HG02973 (cell line): ENCODE measurements around the gene NOP9.
"Not testable (repeated sequence)": the region's sequence is repeated elsewhere in the genome, so short reads cannot be mapped to it uniquely, and the experiment has no call there.

ENCODE experiments used
- ATAC-seq: cut with Tn5 transposase; IDR thresholded peaks from one replicate; pipeline ENCODE4 v1.9.1; 2021; ENCODE audit warnings: moderate library complexity; ENCODE audit not compliant: unreplicated experiment

Gene NOP9

DNA sequence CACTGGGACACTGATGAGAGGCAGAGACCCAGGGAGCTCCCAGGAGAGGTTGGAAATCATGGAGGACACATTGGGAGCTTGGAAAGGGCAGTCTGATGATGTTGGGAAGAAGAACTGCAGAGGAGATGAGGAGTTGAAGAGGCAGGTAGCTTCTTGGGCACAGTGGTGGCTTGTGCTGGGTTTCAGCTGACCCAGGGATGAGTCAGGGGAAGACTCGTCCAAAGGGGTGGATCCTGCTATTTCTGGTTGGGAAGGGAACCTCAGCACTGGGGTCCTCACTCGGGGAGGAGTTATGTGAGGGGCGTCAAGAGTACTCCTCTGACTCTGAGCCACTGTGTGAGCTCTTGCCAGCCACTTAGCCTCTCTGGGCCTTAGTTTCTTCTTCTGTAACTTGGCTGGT lies 23.7 kb downstream of the NOP9 start:
- ATAC-seq = no peak

- ATAC-seq = no peak
Observed at GRCh38 chr14:24324024-24324423, 24.4 kb downstream of the NOP9 start.

- ATAC-seq = no peak
Observed at GRCh38 chr14:24325041-24325530, 25.4 kb downstream of the NOP9 start.

DNA sequence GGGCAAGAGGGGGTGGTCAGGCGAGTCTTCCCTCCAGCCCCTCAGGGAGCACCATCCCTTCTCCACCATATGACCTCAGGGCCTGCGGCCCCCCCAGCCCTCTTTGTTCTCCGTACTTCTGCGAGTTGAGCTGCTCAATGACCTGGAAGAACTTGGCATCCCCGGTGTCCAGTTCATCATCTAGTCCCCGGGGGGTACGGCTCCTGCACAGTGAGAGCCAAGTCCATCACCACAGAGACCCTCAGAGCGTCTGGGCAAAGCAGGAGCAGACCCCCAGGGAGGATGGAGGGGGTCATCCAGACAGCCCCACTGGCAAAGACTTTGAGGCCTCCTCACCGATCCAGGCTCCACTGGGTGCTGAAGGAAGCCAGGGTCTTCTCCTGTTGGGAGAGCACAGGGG lies 26.3 kb downstream of the NOP9 start:
- no peak for ATAC-seq

DNA sequence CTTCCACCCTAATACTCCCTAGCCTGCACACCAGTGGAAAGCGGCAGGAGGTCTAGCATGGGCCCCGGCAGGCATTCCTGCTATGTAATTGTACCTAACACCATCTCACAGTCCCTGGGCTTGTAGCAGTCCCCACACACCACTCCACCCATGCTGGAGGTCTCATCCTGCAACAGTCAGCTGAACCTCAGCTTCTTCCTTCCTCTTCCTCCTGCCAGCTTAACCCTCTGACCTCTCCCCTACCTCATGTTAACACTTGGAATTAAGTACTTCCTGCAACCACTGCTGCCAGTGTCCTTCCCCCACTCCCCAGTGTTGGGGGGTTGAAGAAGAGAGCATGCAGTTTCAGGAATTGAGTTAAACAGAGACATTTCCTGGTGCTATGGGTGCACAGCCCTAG lies 27.7 kb downstream of the NOP9 start:
- no peak for ATAC-seq

- ATAC-seq = not testable (repeated sequence)
Observed at GRCh38 chr14:24327914-24328313, 28.3 kb downstream of the NOP9 start.

DNA sequence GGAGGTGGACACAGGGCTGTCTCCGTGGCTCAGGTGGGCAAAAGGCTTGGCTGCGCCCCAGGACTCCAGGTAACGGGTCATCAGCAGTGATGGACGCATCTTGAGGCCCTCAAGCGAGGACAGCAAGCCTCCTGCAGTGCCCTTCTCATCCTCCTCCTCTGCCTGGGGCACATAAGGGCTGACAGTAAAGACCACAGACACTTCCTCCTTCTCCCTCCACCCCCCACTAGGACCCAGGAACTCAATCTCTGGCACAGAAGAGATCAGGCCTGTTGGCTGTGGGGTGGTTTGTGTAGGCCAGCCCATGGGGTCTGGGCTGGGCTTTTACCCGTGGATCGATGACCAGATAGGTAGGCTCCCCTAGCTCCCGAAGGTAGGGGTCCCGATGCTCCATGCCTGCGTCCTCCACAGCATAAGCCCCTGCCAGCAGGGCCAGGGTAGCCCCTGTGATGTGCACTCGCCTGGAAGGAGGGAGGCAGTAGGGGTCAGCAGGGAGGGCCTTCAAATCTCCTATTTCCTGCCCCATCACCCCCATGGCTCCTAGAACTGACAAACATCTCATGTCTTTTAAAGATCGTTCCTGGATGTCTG lies 29.5 kb downstream of the NOP9 start:
- no peak for ATAC-seq

DNA sequence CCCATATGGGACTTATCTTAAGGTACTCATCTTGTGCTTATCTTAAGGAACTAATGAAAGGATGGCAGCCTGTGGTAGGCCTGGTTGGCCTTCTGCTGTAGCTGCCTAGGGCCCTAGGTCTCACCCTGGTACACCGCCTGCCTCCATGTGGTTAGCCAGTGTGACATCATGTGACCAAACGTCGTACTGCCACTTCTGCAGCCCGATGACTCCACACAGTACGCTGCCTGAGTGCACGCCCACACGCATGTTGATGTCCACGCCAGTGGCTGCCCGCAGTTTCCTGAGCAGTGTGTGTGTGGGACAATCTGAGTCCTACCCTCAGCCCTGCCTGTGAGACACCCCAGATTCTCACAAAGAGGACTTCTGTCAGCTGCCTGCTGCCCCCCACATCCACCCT lies 30.1 kb downstream of the NOP9 start:
- ATAC-seq = no peak

DNA sequence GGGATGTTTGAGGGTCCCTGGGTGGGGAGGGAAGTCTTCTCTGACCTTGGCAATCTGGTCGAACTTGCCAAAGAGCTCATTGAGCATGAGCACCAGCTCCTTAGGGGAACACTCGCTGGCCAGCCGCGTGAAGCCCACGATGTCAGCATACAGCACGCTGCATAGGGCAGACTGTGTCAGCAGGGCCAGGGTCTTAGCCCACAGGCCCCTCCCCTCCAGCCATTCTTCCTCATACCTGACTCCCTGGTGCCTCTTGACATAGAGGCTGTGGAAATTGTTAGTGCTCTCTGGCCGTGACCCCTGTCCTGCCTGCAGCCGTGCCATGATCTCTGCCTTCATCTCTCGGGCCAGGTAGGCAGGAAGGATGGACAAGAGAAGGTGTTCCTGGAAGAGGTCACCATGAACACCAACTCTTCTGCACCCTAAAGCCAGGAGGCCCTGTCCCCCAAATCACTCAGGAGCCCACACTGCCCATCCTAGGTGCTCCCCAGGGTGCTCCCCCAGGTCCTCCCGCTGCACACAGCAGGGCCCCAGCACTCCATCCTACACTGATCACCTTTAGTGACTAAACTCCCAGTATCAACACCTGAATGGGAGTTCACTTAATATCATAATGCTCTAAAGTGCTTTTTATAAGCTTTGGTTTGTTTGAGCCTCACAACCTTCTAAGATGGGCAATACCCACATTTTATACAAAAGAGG lies 31.5 kb downstream of the NOP9 start:
- no peak for ATAC-seq

DNA sequence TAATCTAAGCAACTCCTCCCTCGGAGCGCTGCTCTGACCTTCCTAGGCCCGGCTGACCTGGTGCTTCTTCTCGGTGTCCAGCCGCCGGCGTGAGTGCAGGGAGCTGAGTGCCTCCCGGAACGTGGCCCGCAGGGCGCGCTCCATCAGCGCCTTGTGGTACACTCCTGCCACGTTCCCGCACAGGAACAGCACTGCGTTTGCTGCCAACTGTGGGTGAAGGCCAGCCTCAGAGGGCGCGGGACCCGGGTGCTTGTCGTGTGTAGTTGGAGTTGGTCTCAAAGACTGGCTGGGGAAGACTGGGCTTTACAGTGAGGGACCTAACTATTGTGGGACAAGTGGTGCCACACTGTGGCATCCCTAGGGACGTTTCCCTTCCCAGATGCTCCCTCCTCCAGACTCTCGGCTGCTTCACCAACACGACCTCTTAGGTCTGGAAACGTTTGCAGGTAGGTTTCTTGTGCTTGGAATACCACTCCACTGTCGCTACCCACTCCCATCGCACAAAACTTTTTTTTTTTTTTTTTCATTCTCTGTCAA lies 32.1 kb downstream of the NOP9 start:
- ATAC-seq = no peak

DNA sequence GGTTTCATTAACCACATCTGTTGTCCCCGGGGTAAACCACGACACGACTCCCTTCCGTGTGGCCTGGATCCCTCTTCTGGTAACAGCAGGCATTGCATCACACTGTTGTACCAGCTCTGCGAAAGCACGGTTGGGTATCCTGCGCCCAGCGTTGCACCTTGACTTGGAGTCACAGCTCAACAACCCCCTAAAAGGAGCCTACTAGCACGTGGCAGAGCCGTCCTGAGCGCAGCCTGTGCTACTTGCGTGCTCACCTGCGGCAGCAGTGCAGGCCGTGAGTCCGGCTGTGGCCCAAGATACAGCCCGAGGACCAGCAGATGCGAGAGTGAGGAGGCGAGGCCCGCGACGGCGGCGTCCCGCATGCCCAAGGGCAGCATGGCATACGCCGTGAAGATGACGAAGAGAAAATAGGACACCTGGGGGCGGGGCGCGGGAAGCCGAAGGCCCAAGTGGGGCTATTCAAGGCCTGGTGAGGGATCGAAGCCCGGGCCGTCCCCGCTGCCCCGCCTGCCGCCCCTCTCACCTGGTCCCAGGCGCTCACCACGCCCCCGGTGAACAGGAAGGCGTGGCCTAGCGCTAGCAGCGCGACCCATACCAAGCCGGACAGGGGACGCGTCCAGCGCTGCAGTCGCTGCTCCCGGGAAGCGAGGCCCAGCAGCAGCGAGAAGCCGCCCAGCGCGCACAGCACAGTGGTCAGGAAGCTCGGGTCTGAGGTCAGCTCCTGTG lies 32.8 kb downstream of the NOP9 start:
- peak; percentile 74 for ATAC-seq

DNA sequence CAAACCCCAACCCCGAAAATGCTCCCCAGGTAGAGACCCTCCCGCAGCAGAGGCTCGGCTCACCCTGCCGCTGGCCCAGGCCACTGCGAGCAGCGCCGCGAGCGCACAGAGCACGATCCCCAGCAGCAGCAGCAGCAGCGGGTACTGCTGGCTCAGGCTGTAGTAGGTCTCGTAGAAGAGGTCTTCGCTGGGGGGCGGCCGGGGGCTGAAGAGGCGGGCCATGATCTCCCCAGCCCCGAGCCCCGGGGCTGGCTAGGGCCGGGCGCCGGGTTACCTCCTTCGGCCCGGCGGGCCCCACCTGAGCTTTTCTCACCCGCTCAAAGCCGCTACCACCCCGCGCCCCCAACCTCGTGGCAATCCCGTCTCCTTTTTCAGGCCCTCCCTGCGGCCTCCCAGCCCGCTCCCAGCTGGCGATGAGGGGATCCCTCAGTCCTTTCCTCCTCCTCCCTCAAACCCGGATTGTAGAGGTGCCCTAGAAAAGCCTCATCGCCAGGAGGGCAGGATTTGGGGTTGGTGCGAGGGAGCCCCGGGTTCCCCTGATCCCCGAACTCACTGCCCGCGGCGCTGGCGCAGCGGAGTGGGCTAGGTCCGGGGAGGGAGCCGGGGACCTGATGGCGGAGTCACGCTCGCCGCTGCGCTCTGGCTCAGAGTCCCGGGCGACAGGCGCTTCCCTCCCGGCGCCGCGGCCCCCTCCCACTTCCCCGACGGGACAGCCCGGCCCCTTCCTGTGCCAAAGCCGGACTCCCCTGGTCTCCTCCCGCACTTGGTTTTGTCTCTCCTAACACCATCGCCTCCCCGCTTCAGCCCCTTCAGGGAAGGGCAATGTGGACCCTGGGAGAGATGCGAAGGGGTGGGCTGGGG lies 35.0 kb downstream of the NOP9 start, which contains the start of gene ADCY4:
Gene ADCY4, minus strand, starts transcription at position 641 of the 861 bp plus-strand sequence. Its CDS starts 419 bp downstream, at position 222.
- no peak for ATAC-seq

DNA sequence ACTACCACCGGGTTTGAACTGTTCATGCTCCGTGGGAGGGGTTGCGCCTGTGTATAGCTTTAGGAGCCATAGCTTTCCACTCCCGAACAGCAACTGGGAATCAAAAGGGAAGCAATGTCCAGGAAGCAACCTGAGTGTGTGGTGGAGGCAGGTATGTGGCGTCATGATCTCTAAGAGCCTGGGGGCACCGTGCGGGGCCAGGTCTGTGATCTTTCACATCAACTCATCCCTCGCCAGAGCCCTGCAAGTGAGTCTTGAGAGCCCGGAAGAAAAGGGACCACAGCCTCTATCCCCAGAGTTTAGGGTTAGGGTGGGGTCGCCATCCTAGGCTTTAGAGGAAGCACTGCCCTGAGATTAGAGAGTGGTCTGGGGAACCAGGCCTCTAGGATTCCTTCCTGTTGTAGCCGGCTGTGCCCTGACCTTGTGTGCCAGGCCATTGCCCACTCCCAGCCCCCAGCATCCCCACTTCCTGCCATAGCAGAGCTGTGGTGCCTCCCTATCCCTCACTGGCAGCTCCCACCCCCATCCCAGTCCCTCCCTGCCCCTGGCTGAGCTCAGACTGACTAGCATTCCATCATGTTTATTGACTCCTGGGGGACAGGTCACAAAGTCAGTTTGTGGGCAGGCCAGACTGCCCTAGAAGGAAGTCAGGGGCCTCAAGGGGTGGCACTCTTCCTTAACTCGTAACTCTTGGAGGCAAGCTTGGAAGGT lies 36.0 kb downstream of the NOP9 start:
- no peak for ATAC-seq

DNA sequence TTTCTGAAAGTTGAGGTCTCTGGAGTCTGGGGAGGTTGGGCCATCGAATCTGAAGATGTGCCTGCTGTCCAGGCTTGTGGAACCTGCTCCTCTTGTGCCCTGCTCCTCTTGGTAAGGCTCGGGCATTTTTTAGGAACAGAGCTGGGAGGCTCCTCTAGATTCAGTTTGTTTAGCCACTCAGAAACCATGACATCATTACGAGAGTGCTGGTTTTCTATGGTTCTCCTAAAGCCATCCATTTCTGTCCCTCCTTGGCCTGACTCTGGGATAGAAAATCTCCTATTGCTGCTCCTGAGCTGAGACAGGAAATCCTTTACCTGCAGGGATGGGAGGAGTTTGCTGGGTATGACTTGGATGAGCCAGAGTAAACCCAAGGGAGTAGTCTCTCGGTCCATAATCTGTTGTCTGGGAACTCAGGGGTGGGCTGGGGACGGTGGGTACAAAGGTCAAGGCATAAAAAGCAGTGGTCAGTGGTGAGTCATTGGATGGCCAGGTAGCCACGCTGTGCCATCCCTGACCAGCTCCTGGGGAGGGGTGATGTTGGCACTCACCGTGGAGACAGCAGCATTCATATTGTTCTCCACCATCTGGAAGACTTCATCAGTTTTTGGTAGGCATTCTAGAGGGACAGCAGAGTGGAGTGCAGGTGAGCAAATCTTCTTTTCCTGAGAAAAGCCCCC lies 37.6 kb downstream of the NOP9 start:
- no peak for ATAC-seq

DNA sequence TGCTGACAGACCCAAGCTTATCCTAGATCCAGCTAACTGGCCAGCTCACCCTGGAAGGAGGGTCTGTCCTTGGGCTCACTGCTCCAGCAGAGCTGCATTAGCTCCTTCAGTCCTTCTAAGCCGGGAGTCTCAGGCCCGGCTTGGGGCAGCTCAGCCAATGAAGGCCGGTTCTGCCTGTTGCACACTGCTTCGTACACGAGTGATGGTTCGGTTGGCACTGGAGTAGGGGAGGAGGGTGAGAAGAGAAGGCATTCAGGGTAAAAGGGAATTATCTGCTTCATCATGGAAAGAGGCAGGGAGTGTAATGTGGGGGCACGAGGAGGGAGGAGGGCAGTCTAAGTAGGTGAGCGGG lies 38.1 kb downstream of the NOP9 start:
- no peak for ATAC-seq

DNA sequence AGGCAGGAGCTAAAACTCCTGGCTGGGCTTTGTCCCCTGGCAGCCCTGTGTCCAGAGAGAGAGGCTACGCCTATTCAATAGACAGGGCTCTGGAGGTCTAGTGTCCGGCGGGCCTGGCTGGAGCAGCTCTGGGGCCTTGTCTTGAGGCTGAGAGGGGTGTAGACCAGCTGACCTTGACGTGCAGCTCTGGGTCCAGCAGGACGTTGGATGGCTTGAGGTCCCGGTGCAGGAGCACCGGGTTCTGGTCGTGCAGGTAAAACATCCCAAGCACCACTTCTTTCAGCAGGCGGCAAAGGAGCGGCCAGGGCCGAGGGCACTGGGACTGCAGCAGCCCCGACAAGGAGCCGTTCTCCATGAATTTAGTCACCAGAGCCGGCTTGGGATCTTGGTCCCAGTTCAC lies 39.2 kb downstream of the NOP9 start:
- ATAC-seq = no peak

DNA sequence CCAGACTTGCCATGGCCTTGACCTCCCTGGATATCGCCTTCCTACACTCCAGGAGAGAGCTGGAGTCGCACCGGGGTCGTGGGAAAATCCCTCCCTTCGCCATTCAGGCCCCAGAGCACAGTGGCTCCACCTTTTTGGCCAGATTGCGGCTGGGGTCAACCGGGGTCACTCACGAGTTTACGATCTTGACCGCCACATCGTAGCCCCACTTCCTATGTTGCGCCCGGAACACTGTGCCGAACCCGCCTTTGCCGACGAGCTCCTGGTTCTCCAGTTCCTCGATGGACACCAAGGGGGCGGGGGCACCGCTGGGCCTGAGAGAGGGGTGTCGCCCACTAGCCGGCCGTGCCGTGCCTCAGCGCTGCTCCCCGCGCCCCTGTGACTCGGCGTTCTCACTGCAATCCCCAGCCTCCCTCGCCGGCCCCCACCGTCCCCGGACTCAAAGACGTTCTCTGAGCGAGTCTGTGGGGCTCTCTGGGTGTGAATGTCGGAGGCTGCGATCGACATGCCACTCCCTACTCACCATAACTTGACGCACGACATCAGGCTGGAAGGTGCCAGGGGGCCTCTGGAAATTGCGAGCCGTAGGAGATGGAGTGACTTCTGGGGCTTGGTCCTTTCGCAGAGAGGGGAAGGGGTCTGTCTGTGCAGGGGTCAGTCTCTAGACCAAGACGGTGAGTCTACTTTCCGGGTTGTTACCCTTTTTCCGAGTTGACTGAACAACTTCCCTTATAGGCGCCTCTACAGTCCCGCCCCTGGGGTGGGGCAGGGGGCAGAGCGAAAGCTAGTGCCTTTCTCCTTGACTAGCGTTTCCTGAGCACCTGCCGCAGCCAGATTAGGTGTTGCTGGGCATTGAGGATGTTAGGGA lies 39.9 kb downstream of the NOP9 start, which contains the start of gene RIPK3:
Gene RIPK3, minus strand, starts transcription at position 708 of the 868 bp plus-strand sequence. Its CDS starts 165 bp downstream, at position 543.
- ATAC-seq = peak; percentile 80

DNA sequence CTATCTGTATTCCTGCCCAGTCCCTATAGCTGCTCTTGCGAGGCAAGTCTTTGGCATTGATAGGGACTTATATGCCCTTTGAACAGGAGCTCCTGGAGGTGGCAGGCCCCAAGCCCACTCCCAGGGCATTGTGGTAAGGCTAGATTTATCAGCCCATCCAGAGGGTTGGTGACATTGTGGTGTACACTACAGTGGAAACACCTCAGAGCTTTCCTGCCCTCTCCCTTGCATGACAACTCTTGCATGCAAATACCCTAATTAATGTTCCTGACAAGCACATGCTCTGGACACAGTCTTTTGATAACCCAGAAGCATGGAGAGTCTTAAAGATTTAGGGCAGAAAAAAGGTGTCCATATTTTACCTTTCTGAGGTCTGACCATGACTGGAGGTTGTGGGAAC lies 41.0 kb downstream of the NOP9 start:
- ATAC-seq = no peak

- ATAC-seq = no peak
Observed at GRCh38 chr14:24342889-24343288, 43.2 kb downstream of the NOP9 start.
